Measurements from ENCODE around the gene SPATS2. TPM values are rescaled to one million over a fixed set of nuclear protein-coding genes. Genes with fewer than 3 reads are reported as not detected.
A peak's percentile ranks its signal among the peaks of the same experiment; 100 is the strongest.

SPATS2 gene
- total RNA-seq, 1 donor from 2014 or later, result 18.2 TPM

- Histone ChIP-seq H3K4me3 (ENCODE audit: low read depth, low read length) (no peak overlapping the region), H3K36me3 (ENCODE audit: control insufficient read depth, insufficient read depth, low read length) (no peaks in the 10 kb centered on the region), H3K27me3 (ENCODE audit: control insufficient read depth, insufficient read depth, low read length) (peaks cover 80% of the 10 kb centered on the region)
- DNase-seq (ENCODE audit: low read depth), result no peak
- no peak for TF ChIP-seq CTCF (IDR thresholded peaks at IDR 0.05; ENCODE audit: insufficient read depth, low read length, poor library complexity, severe bottlenecking)
These were observed 24.1 kb upstream of the SPATS2 start for GRCh38 chr12:49342914-49343731.

GRCh38 chr12:49344486-49345050 lies 22.7 kb upstream of the SPATS2 start:
- TF ChIP-seq CTCF (IDR thresholded peaks at IDR 0.05; ENCODE audit: insufficient read depth, low read length, poor library complexity, severe bottlenecking), result no peak
- DNase-seq (ENCODE audit: low read depth), result no peak
- Histone ChIP-seq H3K27me3 (ENCODE audit: control insufficient read depth, insufficient read depth, low read length) (peaks cover 65% of the 10 kb centered on the region), H3K36me3 (ENCODE audit: control insufficient read depth, insufficient read depth, low read length) (no peaks in the 10 kb centered on the region), H3K4me3 (ENCODE audit: low read depth, low read length) (no peak overlapping the region)

- DNase-seq (ENCODE audit: low read depth), result no peak
- no peak for TF ChIP-seq CTCF (IDR thresholded peaks at IDR 0.05; ENCODE audit: insufficient read depth, low read length, poor library complexity, severe bottlenecking)
- Histone ChIP-seq H3K36me3 (ENCODE audit: control insufficient read depth, insufficient read depth, low read length) (no peaks in the 10 kb centered on the region), H3K4me3 (ENCODE audit: low read depth, low read length) (peak overlapping the region; percentile 19), H3K27me3 (ENCODE audit: control insufficient read depth, insufficient read depth, low read length) (peaks cover 60% of the 10 kb centered on the region)
These were observed 22.0 kb upstream of the SPATS2 start for GRCh38 chr12:49345051-49345824.

- no peaks in the 10 kb centered on the region for H3K36me3 ChIP-seq (ENCODE audit: control insufficient read depth, insufficient read depth, low read length)
- H3K4me3 ChIP-seq (ENCODE audit: low read depth, low read length), result peak overlapping the region; percentile 2
- peaks cover 53% of the 10 kb centered on the region for H3K27me3 ChIP-seq (ENCODE audit: control insufficient read depth, insufficient read depth, low read length)
- no peak for TF ChIP-seq CTCF (IDR thresholded peaks at IDR 0.05; ENCODE audit: insufficient read depth, low read length, poor library complexity, severe bottlenecking)
- DNase-seq (ENCODE audit: low read depth), result no peak
These were observed 21.2 kb upstream of the SPATS2 start for GRCh38 chr12:49345825-49346658.

GRCh38 chr12:49346659-49347310 lies 20.5 kb upstream of the SPATS2 start, which contains the start of gene DNAJC22:
Gene DNAJC22 (plus strand): TSS chr12:49346888. CDS start chr12:49348873, 1,985 bp downstream.
- peak within 1 kb of the TSS; percentile 2 for H3K4me3 ChIP-seq (ENCODE audit: low read depth, low read length)
- H3K36me3 ChIP-seq (ENCODE audit: control insufficient read depth, insufficient read depth, low read length), result no peaks in the 10 kb centered on the region
- peaks cover 45% of the 10 kb centered on the region for H3K27me3 ChIP-seq (ENCODE audit: control insufficient read depth, insufficient read depth, low read length)
- TF ChIP-seq CTCF (IDR thresholded peaks at IDR 0.05; ENCODE audit: insufficient read depth, low read length, poor library complexity, severe bottlenecking), result peak; percentile 3
- no peak for DNase-seq (ENCODE audit: low read depth)
